Liver (tissue), 3 donors: ENCODE measurements around the gene STIM1.

Experiments
- CTCF ChIP-seq: fragments of 150-350 bp; IDR thresholded peaks from 2 replicates; pipeline ENCODE4 v1.5.1; 2017; ENCODE audit warnings: improper control_type of control experiment, low read depth, low read length; ENCODE audit not compliant: missing input control
- REST ChIP-seq: IDR thresholded peaks from 2 replicates; pipeline ENCODE4 v1.6.1; 2016; ENCODE audit warnings: antibody characterized with exemption, mild to moderate bottlenecking
- SP1 ChIP-seq: IDR thresholded peaks from 2 replicates; pipeline ENCODE4 v1.6.1; 2018; ENCODE audit warnings: antibody characterized with exemption, mild to moderate bottlenecking
- TAF1 ChIP-seq: conservative IDR thresholded peaks from 2 replicates; pipeline ENCODE4 v1.6.1; 2016; ENCODE audit warnings: antibody characterized with exemption, mild to moderate bottlenecking
- donor health status: healthy.
- donor health status: healthy.

GRCh38 chr11:3970108-3970507, 114.6 kb downstream of the STIM1 start:
- TF ChIP-seq REST (no peak), CTCF (no peak), TAF1 (no peak), SP1 (no peak)
